ENCODE data around the gene PARD3. TPM values are rescaled to one million over a fixed set of nuclear protein-coding genes. Genes with fewer than 3 reads are reported as not detected.
A peak's percentile ranks its signal among the peaks of the same experiment; 100 is the strongest.
"Not testable (repeated sequence)": the region's sequence is repeated elsewhere in the genome, so short reads cannot be mapped to it uniquely, and the experiment has no call there.

The PARD3 gene
- total RNA-seq, 1 experiment from 2014 or later: 50.0 TPM

- Histone ChIP-seq H3K4me3 (no peak overlapping the region), H3K27me3 (no peaks in the 10 kb centered on the region), H3K36me3 (no peaks in the 10 kb centered on the region), H3K9me3 (0 out of 2 replicates have a peak, but pooled peaks cover 2% of the 10 kb centered on the region)
- no peak for DNase-seq
Measured at GRCh38 chr10:34702982-34703381, 112.1 kb downstream of the PARD3 start.

- Histone ChIP-seq H3K27me3 (no peaks in the 10 kb centered on the region), H3K4me3 (no peak overlapping the region), H3K9me3 (0 out of 2 replicates have a peak, but pooled peaks cover 2% of the 10 kb centered on the region), H3K36me3 (no peaks in the 10 kb centered on the region)
- no peak for DNase-seq
Measured at GRCh38 chr10:34702093-34702937, 112.8 kb downstream of the PARD3 start.

GRCh38 chr10:34701194-34701593, 113.9 kb downstream of the PARD3 start:
- no peak overlapping the region for H3K4me3 ChIP-seq
- DNase-seq: no peak
- H3K27me3 ChIP-seq: no peaks in the 10 kb centered on the region
- 0 out of 2 replicates have a peak, but pooled peaks cover 2% of the 10 kb centered on the region for H3K9me3 ChIP-seq
- H3K36me3 ChIP-seq: no peaks in the 10 kb centered on the region

- not testable (repeated sequence) for H3K27me3 ChIP-seq, DNase-seq, H3K4me3 ChIP-seq, H3K36me3 ChIP-seq, H3K9me3 ChIP-seq
Measured at GRCh38 chr10:34700752-34701151, 114.3 kb downstream of the PARD3 start.

- DNase-seq: no peak
- H3K4me3 ChIP-seq: no peak overlapping the region
- H3K27me3 ChIP-seq: no peaks in the 10 kb centered on the region
- 0 out of 2 replicates have a peak, but pooled peaks cover 2% of the 10 kb centered on the region for H3K9me3 ChIP-seq
- H3K36me3 ChIP-seq: no peaks in the 10 kb centered on the region
Measured at GRCh38 chr10:34699904-34700517, 115.1 kb downstream of the PARD3 start.

GRCh38 chr10:34698979-34699378, 116.1 kb downstream of the PARD3 start:
- no peak overlapping the region for H3K4me3 ChIP-seq
- H3K9me3 ChIP-seq: 0 out of 2 replicates have a peak, but pooled peaks cover 2% of the 10 kb centered on the region
- no peaks in the 10 kb centered on the region for H3K36me3 ChIP-seq
- DNase-seq: peak; percentile 75
- no peaks in the 10 kb centered on the region for H3K27me3 ChIP-seq

GRCh38 chr10:34698248-34698831, 116.8 kb downstream of the PARD3 start:
- H3K27me3 ChIP-seq: no peaks in the 10 kb centered on the region
- 0 out of 2 replicates have a peak, but pooled peaks cover 2% of the 10 kb centered on the region for H3K9me3 ChIP-seq
- H3K4me3 ChIP-seq: no peak overlapping the region
- H3K36me3 ChIP-seq: no peaks in the 10 kb centered on the region
- no peak for DNase-seq

GRCh38 chr10:34697351-34698247, 117.5 kb downstream of the PARD3 start:
- Histone ChIP-seq H3K4me3 (no peak overlapping the region), H3K27me3 (no peaks in the 10 kb centered on the region), H3K9me3 (0 out of 2 replicates have a peak, but pooled peaks cover 2% of the 10 kb centered on the region), H3K36me3 (no peaks in the 10 kb centered on the region)
- DNase-seq: no peak

- Histone ChIP-seq H3K9me3 (peaks cover 2% of the 10 kb centered on the region; the same call in 1 of the 2 replicates), H3K27me3 (no peaks in the 10 kb centered on the region), H3K36me3 (no peaks in the 10 kb centered on the region), H3K4me3 (no peak overlapping the region)
- DNase-seq: no peak
Measured at GRCh38 chr10:34696423-34696822, 118.7 kb downstream of the PARD3 start.

GRCh38 chr10:34690383-34691049, 124.6 kb downstream of the PARD3 start:
- Histone ChIP-seq H3K4me3 (no peak overlapping the region), H3K27me3 (no peaks in the 10 kb centered on the region), H3K36me3 (no peaks in the 10 kb centered on the region), H3K9me3 (no peaks in the 10 kb centered on the region; the same call in 1 of the 2 replicates)
- no peak for DNase-seq

GRCh38 chr10:34689053-34689452, 126.0 kb downstream of the PARD3 start:
- DNase-seq: peak; percentile 60
- Histone ChIP-seq H3K27me3 (no peaks in the 10 kb centered on the region), H3K9me3 (no peaks in the 10 kb centered on the region; the same call in 1 of the 2 replicates), H3K4me3 (no peak overlapping the region), H3K36me3 (no peaks in the 10 kb centered on the region)

- Histone ChIP-seq H3K27me3 (no peaks in the 10 kb centered on the region), H3K36me3 (no peaks in the 10 kb centered on the region), H3K4me3 (no peak overlapping the region), H3K9me3 (no peaks in the 10 kb centered on the region; the same call in 1 of the 2 replicates)
- no peak for DNase-seq
Measured at GRCh38 chr10:34687434-34688210, 127.5 kb downstream of the PARD3 start.

GRCh38 chr10:34682580-34682979, 132.5 kb downstream of the PARD3 start:
- Histone ChIP-seq H3K4me3 (no peak overlapping the region), H3K27me3 (no peaks in the 10 kb centered on the region), H3K9me3 (no peaks in the 10 kb centered on the region), H3K36me3 (no peaks in the 10 kb centered on the region)
- no peak for DNase-seq

GRCh38 chr10:34681933-34682332, 133.2 kb downstream of the PARD3 start:
- no peaks in the 10 kb centered on the region for H3K36me3 ChIP-seq
- H3K27me3 ChIP-seq: no peaks in the 10 kb centered on the region
- no peaks in the 10 kb centered on the region for H3K9me3 ChIP-seq
- DNase-seq: no peak
- H3K4me3 ChIP-seq: no peak overlapping the region

GRCh38 chr10:34679177-34679576, 135.9 kb downstream of the PARD3 start:
- H3K27me3 ChIP-seq: no peaks in the 10 kb centered on the region
- H3K9me3 ChIP-seq: no peaks in the 10 kb centered on the region
- no peak overlapping the region for H3K4me3 ChIP-seq
- no peaks in the 10 kb centered on the region for H3K36me3 ChIP-seq
- no peak for DNase-seq

All from MG63 (cell line).